Endothelial cell of umbilical vein (primary cell): ENCODE data around the gene CCDC177.

Experiments
- CTCF ChIP-seq, 2 donors: IDR thresholded peaks; 1 replicate in 1 of 2; 2 replicates in 1 of 2; pipeline ENCODE4 v1.5.1; 2011; ENCODE audit warnings: low read length in 2 of 2, mild to moderate bottlenecking in 2 of 2, moderate library complexity in 2 of 2, control low read depth in 1 of 2, inconsistent platforms in 1 of 2, low read depth in 1 of 2; ENCODE audit not compliant: insufficient read depth in 1 of 2; ENCODE audit errors: extremely low read depth in 1 of 2
- FOS ChIP-seq: IDR thresholded peaks from 2 replicates; pipeline ENCODE4 v1.6.1; 2011; ENCODE audit warnings: mild to moderate bottlenecking, low read length, moderate library complexity, borderline replicate concordance; ENCODE audit not compliant: insufficient read depth
- POLR2AphosphoS5 ChIP-seq: IDR thresholded peaks from 2 replicates; pipeline ENCODE4 v1.6.1; 2012; ENCODE audit warnings: low read depth, mild to moderate bottlenecking, control low read depth, low read length, moderate library complexity; ENCODE audit not compliant: insufficient read depth

GRCh38 chr14:69569859-69570258 lies 4.8 kb downstream of the CCDC177 start:
- no peak for TF ChIP-seq CTCF (IDR thresholded peaks at IDR 0.05; ENCODE audit: extremely low read depth in 1 of 2, insufficient read depth in 1 of 2, low read depth in 1 of 2, low read length in 2 of 2)
- no peak for TF ChIP-seq POLR2AphosphoS5
- TF ChIP-seq FOS, result no peak
